Gastroesophageal sphincter (tissue), 4 donors: ENCODE results near the gene VPS51. TPM values are rescaled to one million over a fixed set of nuclear protein-coding genes. Genes with fewer than 3 reads are reported as not detected.
A peak's percentile ranks its signal among the peaks of the same experiment; 100 is the strongest.

Experiments used
- ATAC-seq: fragments of 150-250 bp; one replicate; pipeline ENCODE4 v1.9.1; 2016; ENCODE audit warnings: mild to moderate bottlenecking, moderate library complexity
- H3K27ac ChIP-seq, 4 donors: fragments of 200-600 bp; sonication (generic) in 3 of 4; 1 replicate in 3 of 4; 2 replicates in 1 of 4; pipeline ENCODE4 v1.5.1; 2016 to 2019
- H3K27me3 ChIP-seq: fragments of 200-600 bp; sonication (generic); one replicate; pipeline ENCODE4 v1.5.1; 2019
- H3K36me3 ChIP-seq, 2 donors: fragments of 200-600 bp; sonication (generic); one replicate each; pipeline ENCODE4 v1.5.1; 2019; ENCODE audit warnings: control low read depth in 1 of 2
- H3K4me1 ChIP-seq, 3 donors: fragments of 200-600 bp; sonication (generic); 1 replicate in 2 of 3; 2 replicates in 1 of 3; pipeline ENCODE4 v1.5.1; 2016 to 2019; ENCODE audit warnings: control low read depth in 2 of 3
- H3K4me3 ChIP-seq, 2 donors: fragments of 200-600 bp; sonication (generic); one replicate each; pipeline ENCODE4 v1.5.1; 2019; ENCODE audit warnings: mild to moderate bottlenecking in 1 of 2, moderate library complexity in 1 of 2
- H3K9me3 ChIP-seq, 3 donors: fragments of 200-600 bp; sonication (generic); one replicate each; pipeline ENCODE4 v1.5.1; 2017 to 2019; ENCODE audit warnings: control low read depth in 2 of 3
- CTCF ChIP-seq, 4 experiments: fragments of 200-600 bp in 2 of 4; fragments of 450-650 bp in 2 of 4; sonication (generic) in 1 of 4; IDR thresholded peaks; one replicate each; pipeline ENCODE4 v1.5.1; 2017 to 2019; ENCODE audit warnings: antibody characterized with exemption in 4 of 4, mild to moderate bottlenecking in 2 of 4, moderate library complexity in 2 of 4
- EP300 ChIP-seq: sonication (generic); formaldehyde crosslinking; IDR thresholded peaks from one replicate; pipeline ENCODE4 v1.6.1; 2017; ENCODE audit warnings: antibody characterized with exemption, mild to moderate bottlenecking
- POLR2A ChIP-seq, 2 donors: fragments of 450-650 bp; IDR thresholded peaks; one replicate each; pipeline ENCODE4 v1.6.1; 2017; ENCODE audit warnings: antibody characterized with exemption in 2 of 2, mild to moderate bottlenecking in 2 of 2, moderate library complexity in 1 of 2
- POLR2AphosphoS5 ChIP-seq: sonication (generic); formaldehyde crosslinking; IDR thresholded peaks from one replicate; pipeline ENCODE4 v1.6.1; 2017; ENCODE audit warnings: antibody characterized with exemption
- whole genome bisulfite sequencing, 2 donors: methylation state at CpG; one replicate each; pipeline ENCODE4 v1.1.5; 2018; ENCODE audit warnings: low coverage in 1 of 2; 5-methylcytosine and 5-hydroxymethylcytosine counted together
- total RNA-seq, 4 donors: library from RNA; depleted of rRNA; stranded (reverse); fragments of >200 nt; gene quantifications; one replicate each; pipeline ENCODE4 v1.1.0, GENCODE V29; 2016

The VPS51 gene
- total RNA-seq, 4 donors from 2014 or later: 374 to 526 (median 407) TPM

GRCh38 chr11:65119670-65119995, 23.6 kb downstream of the VPS51 start:
- Histone ChIP-seq H3K4me3 (no peak overlapping the region), H3K9me3 (no peaks in the 10 kb centered on the region), H3K36me3 (peaks cover 0 to 62% of the 10 kb centered on the region in 2 donors), H3K27ac (peak overlapping the region in 2 of 4 donors; percentile 7 to 84), H3K4me1 (peaks cover 3 to 71% (median 25%) of the 10 kb centered on the region in 3 donors), H3K27me3 (no peaks in the 10 kb centered on the region)
- TF ChIP-seq CTCF (IDR thresholded peaks at IDR 0.05): no peak
- TF ChIP-seq POLR2AphosphoS5: no peak
- no peak for TF ChIP-seq EP300
- ATAC-seq: no peak

GRCh38 chr11:65120831-65121230, 24.8 kb downstream of the VPS51 start:
- Histone ChIP-seq H3K27ac (peak overlapping the region in 3 of 4 donors; percentile 94 to 97 (median 95)), H3K4me1 (peaks cover 3 to 61% (median 25%) of the 10 kb centered on the region in 3 donors), H3K36me3 (peaks cover 0 to 62% of the 10 kb centered on the region in 2 donors), H3K4me3 (peak overlapping the region in 1 of 2 donors; percentile 88), H3K27me3 (no peaks in the 10 kb centered on the region), H3K9me3 (no peaks in the 10 kb centered on the region)
- WGBS, 2 donors: 75 to 100% methylated on average over 1 to 2 of the region's 3 CpGs
- TF ChIP-seq POLR2AphosphoS5: no peak
- TF ChIP-seq POLR2A (IDR thresholded peaks at IDR 0.05): no peak
- no peak for TF ChIP-seq EP300
- ATAC-seq: no peak

GRCh38 chr11:65121447-65121864, 25.4 kb downstream of the VPS51 start:
- Histone ChIP-seq H3K36me3 (peaks cover 0 to 62% of the 10 kb centered on the region in 2 donors), H3K9me3 (no peaks in the 10 kb centered on the region), H3K4me1 (peaks cover 2 to 55% (median 18%) of the 10 kb centered on the region in 3 donors)

GRCh38 chr11:65121865-65122696, 26.1 kb downstream of the VPS51 start, which contains the start of the genes FAU and MRPL49:
Gene FAU, minus strand, starts transcription at chr11:65122134. Its CDS starts 321 bp downstream, at chr11:65121813.
Gene MRPL49, plus strand, starts transcription at chr11:65122321. Its CDS starts 26 bp downstream, at chr11:65122347.
- H3K36me3 ChIP-seq: peaks cover 0 to 66% of the 10 kb centered on the region in 2 donors
- WGBS, 2 donors: 0% methylated on average over 7 to 10 of the region's 64 CpGs
- H3K27ac ChIP-seq: peak within 1 kb of the TSS; percentile 87 to 97 (median 94)

More at GRCh38 chr11:65121447-65121864, 25.4 kb downstream of the VPS51 start:
- 0% methylated on average over 15 of the region's 22 CpGs; no CpG with 5 or more reads in 1 of the 2 donors for WGBS, 2 donors
- Histone ChIP-seq H3K27me3 (no peaks in the 10 kb centered on the region), H3K27ac (peak overlapping the region; percentile 87 to 97 (median 94)), H3K4me3 (peak overlapping the region; percentile 74 to 88)
- TF ChIP-seq CTCF (IDR thresholded peaks at IDR 0.05) (no peak), POLR2A (IDR thresholded peaks at IDR 0.05) (no peak), EP300 (no peak), POLR2AphosphoS5 (no peak)
- ATAC-seq: no peak

More at GRCh38 chr11:65121865-65122696, 26.1 kb downstream of the VPS51 start, which contains the start of the genes FAU and MRPL49:
- Histone ChIP-seq H3K4me1 (peaks cover 0 to 48% (median 14%) of the 10 kb centered on the region in 3 donors), H3K9me3 (no peaks in the 10 kb centered on the region), H3K27me3 (no peaks in the 10 kb centered on the region), H3K4me3 (peak within 1 kb of the TSS; percentile 74 to 88)
- TF ChIP-seq POLR2A (IDR thresholded peaks at IDR 0.05) (peak; percentile 87), POLR2AphosphoS5 (peak; percentile 95), CTCF (IDR thresholded peaks at IDR 0.05) (peak in 1 of 4 experiments; percentile 5), EP300 (no peak)
- ATAC-seq: peak; percentile 94
